Natural killer cell (primary cell): ENCODE results near the gene GRIN3B. TPM values are rescaled to one million over a fixed set of nuclear protein-coding genes. Genes with fewer than 3 reads are reported as not detected.

ENCODE experiments used
- ATAC-seq, 3 donors: fragments of 150-1000 bp in 2 of 3; fragments of 200-7000 bp in 1 of 3; cut with Tn5 transposase; 1 replicate in 1 of 3; 2 replicates in 2 of 3; pipeline ENCODE4 v1.10.0; 2021; ENCODE audit warnings: mild to moderate bottlenecking in 2 of 3, moderate library complexity in 2 of 3
- DNase-seq, 2 donors: peaks; one replicate each; pipeline versions ENCODE4 v3.0.0 to v3.0.0-alpha.2; 2013 to 2021; ENCODE audit warnings: mixed read lengths in 1 of 2
- H3K27ac ChIP-seq: one replicate; pipeline ENCODE4 v1.5.1; 2013; ENCODE audit warnings: mild to moderate bottlenecking, low read length
- H3K27me3 ChIP-seq: one replicate; pipeline ENCODE4 v1.6.1; 2013; ENCODE audit warnings: low read length; ENCODE audit not compliant: control insufficient read depth, insufficient read depth
- H3K36me3 ChIP-seq: one replicate; pipeline ENCODE4 v1.6.1; 2013; ENCODE audit warnings: low read length; ENCODE audit not compliant: control insufficient read depth, insufficient read depth
- H3K4me1 ChIP-seq: one replicate; pipeline ENCODE4 v1.6.1; 2013; ENCODE audit warnings: low read length; ENCODE audit not compliant: control insufficient read depth, insufficient read depth
- H3K4me3 ChIP-seq: one replicate; pipeline ENCODE4 v1.5.1; 2013; ENCODE audit warnings: low read length
- H3K9me3 ChIP-seq: one replicate; pipeline ENCODE4 v1.6.1; 2013; ENCODE audit warnings: low read length; ENCODE audit not compliant: control insufficient read depth, insufficient read depth
- H3K27ac Mint-ChIP-seq, 2 donors: one replicate each; pipeline ENCODE4 v1.8.0; 2022; ENCODE audit warnings: mild to moderate bottlenecking in 2 of 2, mixed read lengths in 2 of 2, moderate library complexity in 1 of 2
- H3K27me3 Mint-ChIP-seq, 2 donors: one replicate each; pipeline ENCODE4 v1.8.0; 2022; ENCODE audit warnings: low read depth in 2 of 2, mixed read lengths in 2 of 2
- H3K36me3 Mint-ChIP-seq: one replicate; pipeline ENCODE4 v1.8.0; 2022; ENCODE audit warnings: mixed read lengths
- H3K4me1 Mint-ChIP-seq, 2 donors: one replicate each; pipeline ENCODE4 v1.8.0; 2022; ENCODE audit warnings: mixed read lengths in 2 of 2
- H3K4me3 Mint-ChIP-seq: one replicate; pipeline ENCODE4 v1.8.0; 2022; ENCODE audit warnings: mild to moderate bottlenecking, moderate library complexity, mixed read lengths
- H3K9me3 Mint-ChIP-seq, 2 donors: one replicate each; pipeline ENCODE4 v1.8.0; 2022; ENCODE audit warnings: mixed read lengths in 2 of 2
- CTCF ChIP-seq: fragments of 200-600 bp; IDR thresholded peaks from one replicate; pipeline ENCODE4 v1.8.0; 2022; ENCODE audit warnings: antibody characterized with exemption
- WGBS: methylation state at CpG from one replicate; pipeline ENCODE4 v1.1.7; 2013; ENCODE audit warnings: missing lambda C conversion rate; ENCODE audit not compliant: insufficient coverage; 5-methylcytosine and 5-hydroxymethylcytosine counted together
- intact Hi-C: fragments of 100-400 bp; cut with micrococcal nuclease; formaldehyde crosslinking; loops from one replicate; pipeline ENCODE4 v1.14.2; 2022
- total RNA-seq, 4 donors: library from RNA; stranded (reverse); fragments of 120-200 nt in 1 of 4; gene quantifications; one replicate each; pipeline versions ENCODE4 v1.2.3 to v1.2.4, GENCODE V29; 2013 to 2022

Gene GRIN3B
- total RNA-seq, 3 donors from 2014 or later (not counting 1 experiment from before 2014, with no cell fraction given) = 0.09 to 0.15 TPM; not detected in 1

DNA sequence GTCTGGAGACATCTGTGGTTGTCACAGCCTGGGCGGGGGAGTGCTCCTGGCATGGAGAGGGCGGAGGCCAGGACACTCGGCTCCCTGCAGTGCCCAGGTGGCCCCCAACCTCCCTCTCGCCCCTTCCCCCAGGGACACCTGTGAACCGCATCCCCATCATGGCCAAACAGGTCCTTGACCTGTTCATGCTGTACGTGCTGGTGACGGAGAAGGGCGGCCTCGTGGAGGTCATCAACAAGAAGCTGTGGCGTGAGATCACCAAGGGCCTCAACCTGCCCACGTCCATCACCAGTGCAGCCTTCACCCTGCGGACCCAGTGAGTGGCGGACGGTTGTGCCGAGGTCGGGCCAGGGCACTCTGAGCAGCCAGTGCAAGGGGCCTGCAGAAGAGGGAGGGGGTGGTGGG is 36.1 kb upstream of the GRIN3B start:
- H3K4me3 Mint-ChIP-seq = no peak overlapping the region
- Histone ChIP-seq H3K27ac (no peak overlapping the region), H3K4me1 (no peaks in the 10 kb centered on the region), H3K9me3 (no peaks in the 10 kb centered on the region), H3K4me3 (no peak overlapping the region), H3K36me3 (peaks cover 20% of the 10 kb centered on the region), H3K27me3 (no peaks in the 10 kb centered on the region)
- WGBS = 98% methylated on average over 16 of the region's 16 CpGs
- no peak for TF ChIP-seq CTCF
- no peaks in the 10 kb centered on the region for H3K27me3 Mint-ChIP-seq
- no peak for DNase-seq
- no peaks in the 10 kb centered on the region for H3K4me1 Mint-ChIP-seq
- H3K36me3 Mint-ChIP-seq = no peaks in the 10 kb centered on the region
- ATAC-seq = no peak
- H3K9me3 Mint-ChIP-seq = no peaks in the 10 kb centered on the region
- intact Hi-C loops = no loop called here
- H3K27ac Mint-ChIP-seq = no peak overlapping the region

- no peak for TF ChIP-seq CTCF
- no peak overlapping the region for H3K27ac ChIP-seq
- peaks cover 20% of the 10 kb centered on the region for H3K36me3 ChIP-seq
- Mint-ChIP-seq H3K4me1 (no peaks in the 10 kb centered on the region), H3K4me3 (no peak overlapping the region), H3K9me3 (no peaks in the 10 kb centered on the region), H3K27ac (no peak overlapping the region), H3K27me3 (no peaks in the 10 kb centered on the region), H3K36me3 (no peaks in the 10 kb centered on the region)
- no peaks in the 10 kb centered on the region for H3K4me1 ChIP-seq
- DNase-seq = no peak
- no peaks in the 10 kb centered on the region for H3K27me3 ChIP-seq
- no peak for ATAC-seq
- H3K4me3 ChIP-seq = no peak overlapping the region
- 95% methylated on average over 19 of the region's 19 CpGs for WGBS
- no peaks in the 10 kb centered on the region for H3K9me3 ChIP-seq
- intact Hi-C loops = no loop called here
Measured at GRCh38 chr19:964761-965694, 35.2 kb upstream of the GRIN3B start.

DNA sequence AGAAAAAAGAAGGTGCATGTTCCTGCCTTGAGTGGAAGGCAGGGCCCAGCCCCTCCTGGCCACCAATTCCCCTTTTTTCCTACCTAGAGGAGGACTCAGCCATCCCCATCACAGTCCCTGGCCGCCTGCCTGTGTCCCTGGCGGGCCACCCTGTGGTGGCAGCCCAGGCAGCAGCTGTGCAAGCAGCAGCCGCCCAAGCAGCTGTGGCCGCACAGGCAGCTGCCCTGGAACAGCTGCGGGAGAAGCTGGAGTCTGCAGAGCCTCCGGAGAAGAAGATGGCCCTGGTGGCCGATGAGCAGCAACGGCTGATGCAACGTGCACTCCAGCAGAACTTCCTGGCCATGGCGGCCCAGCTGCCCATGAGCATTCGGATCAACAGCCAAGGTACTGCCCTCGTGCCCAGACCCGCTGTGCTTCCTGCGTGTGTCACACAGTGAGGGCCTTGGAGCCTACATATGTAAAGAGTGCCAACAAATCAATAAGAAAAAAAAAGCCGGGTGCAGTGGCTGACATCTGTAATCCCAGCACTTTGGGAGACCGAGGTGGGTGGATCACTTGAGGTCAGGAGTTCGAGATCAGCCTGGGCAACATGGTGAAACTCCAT is 33.6 kb upstream of the GRIN3B start:
- no peak for ATAC-seq
- WGBS = 95% methylated on average over 17 of the region's 17 CpGs
- no peak for DNase-seq
- H3K4me1 ChIP-seq = no peaks in the 10 kb centered on the region
- Mint-ChIP-seq H3K9me3 (no peaks in the 10 kb centered on the region), H3K4me1 (no peaks in the 10 kb centered on the region), H3K36me3 (no peaks in the 10 kb centered on the region), H3K27ac (no peak overlapping the region), H3K27me3 (no peaks in the 10 kb centered on the region), H3K4me3 (no peak overlapping the region)
- no peak overlapping the region for H3K27ac ChIP-seq
- H3K36me3 ChIP-seq = peaks cover 24% of the 10 kb centered on the region
- intact Hi-C loops = no loop called here
- H3K4me3 ChIP-seq = no peak overlapping the region
- no peak for TF ChIP-seq CTCF
- no peaks in the 10 kb centered on the region for H3K27me3 ChIP-seq
- H3K9me3 ChIP-seq = peaks cover 8% of the 10 kb centered on the region
